ENCODE results near the gene MLF2. TPM values are rescaled to one million over a fixed set of nuclear protein-coding genes. Genes with fewer than 3 reads are reported as not detected.

Gene MLF2
- total and polyA plus RNA-seq, 9 of the 15 experiments (the other 6 are each of a cell fraction or from before 2014, with no cell fraction given): 11.4 to 190 (median 139) TPM

GRCh38 chr12:6747216-6747615, 5.7 kb downstream of the MLF2 start (continued):
- no peak for TF ChIP-seq MGA (IDR thresholded peaks at IDR 0.05)
- no peak for TF ChIP-seq LEF1 (IDR thresholded peaks at IDR 0.05)
- TF ChIP-seq CUX1 (CRISPR knock-in tag; IDR thresholded peaks at IDR 0.05): no peak

All from K562 (cell line).